GM12892 (cell line): ENCODE measurements around the gene USP44.

ENCODE experiments used
- DNase-seq: peaks from one replicate; pipeline ENCODE4 v3.0.0; 2011; ENCODE audit not compliant: insufficient read length
- FAIRE-seq: peaks from 2 replicates; lab custom pipeline; 2011; peaks lifted over from hg19 to GRCh38; lab: Jason Lieb, UNC
- POLR2A ChIP-seq: IDR thresholded peaks from 2 replicates; pipeline ENCODE4 v1.6.1; 2011; ENCODE audit warnings: low read depth, low read length, control low read depth
- POLR2AphosphoS5 ChIP-seq: IDR thresholded peaks from 2 replicates; pipeline ENCODE4 v1.6.1; 2011; ENCODE audit warnings: low read depth, low read length, control low read depth
- TAF1 ChIP-seq: IDR thresholded peaks from 2 replicates; pipeline ENCODE4 v1.6.1; 2011; ENCODE audit warnings: low read depth, mild to moderate bottlenecking, control low read depth, low read length, borderline replicate concordance

The USP44 gene

DNA sequence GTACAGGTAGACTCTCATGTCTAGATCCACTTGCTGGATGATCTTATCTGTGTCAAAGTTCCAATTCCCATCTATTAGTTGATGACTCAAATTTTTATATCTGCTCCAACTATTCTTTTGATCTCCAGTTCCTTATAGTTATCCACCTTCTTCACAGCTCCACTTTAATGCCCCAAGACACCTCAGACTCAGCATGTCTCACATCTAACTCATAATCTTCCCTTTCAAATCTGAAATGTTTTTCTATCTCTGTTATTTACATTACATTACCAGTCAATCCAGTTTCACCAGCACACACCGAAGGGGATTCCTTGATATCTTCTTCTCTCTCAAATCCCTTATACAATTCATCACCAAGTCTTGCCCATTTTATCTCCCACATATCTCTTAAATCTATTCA is 81.0 kb downstream of the USP44 start:
- TF ChIP-seq POLR2A (no peak), TAF1 (no peak), POLR2AphosphoS5 (no peak)
- DNase-seq (no peak), FAIRE-seq (no peak)
